Neural cell (in vitro differentiated cells): Measurements from ENCODE around the gene KCNMB2. TPM values are rescaled to one million over a fixed set of nuclear protein-coding genes. Genes with fewer than 3 reads are reported as not detected.

Experiments
- H2AFZ ChIP-seq: fragments of 200-600, 300-800 bp; sonication (generic), shearing (Covaris generic); 2 replicates; pipeline ENCODE4 v1.6.0; 2014; ENCODE audit warnings: low read depth, mild to moderate bottlenecking, antibody characterized with exemption, low read length, moderate library complexity
- H3F3A ChIP-seq: fragments of 200-600 bp; shearing (Covaris generic); 2 replicates; pipeline ENCODE4 v1.6.1; 2016; ENCODE audit warnings: mild to moderate bottlenecking, moderate library complexity, mixed read lengths, antibody characterized with exemption, low read length; ENCODE audit not compliant: insufficient read depth, poor library complexity, severe bottlenecking
- H3K27ac ChIP-seq: fragments of 200-600, 300-800 bp; sonication (generic), shearing (Covaris generic); 2 replicates; pipeline ENCODE4 v1.5.1; 2014; ENCODE audit warnings: mild to moderate bottlenecking, low read length, moderate library complexity
- H3K27me3 ChIP-seq: fragments of 300-800, 200-600 bp; sonication (generic), shearing (Covaris generic); 2 replicates; pipeline ENCODE4 v1.6.0; 2014; ENCODE audit warnings: mild to moderate bottlenecking, low read depth, low read length, moderate library complexity; ENCODE audit not compliant: insufficient read depth
- H3K36me3 ChIP-seq: fragments of 300-800, 200-600 bp; sonication (generic), shearing (Covaris generic); 2 replicates; pipeline ENCODE4 v1.5.1; 2014; ENCODE audit warnings: mild to moderate bottlenecking, antibody characterized with exemption, low read length, moderate library complexity; ENCODE audit not compliant: insufficient read depth
- H3K4me2 ChIP-seq: fragments of 300-800, 200-600 bp; sonication (generic), shearing (Covaris generic); 2 replicates; pipeline ENCODE4 v1.6.0; 2014; ENCODE audit warnings: mild to moderate bottlenecking, low read length
- H3K4me3 ChIP-seq: fragments of 300-800, 200-600 bp; sonication (generic), shearing (Covaris generic); 2 replicates; pipeline ENCODE4 v1.5.1; 2014; ENCODE audit warnings: mild to moderate bottlenecking, low read length, moderate library complexity
- H3K79me2 ChIP-seq: fragments of 200-600 bp; shearing (Covaris generic); replicated peaks from 2 replicates; pipeline ENCODE4 v1.6.0; 2014; ENCODE audit warnings: mild to moderate bottlenecking, low read length, moderate library complexity; ENCODE audit not compliant: insufficient read depth
- H3K9ac ChIP-seq: fragments of 300-800, 200-600 bp; sonication (generic), shearing (Covaris generic); 2 replicates; pipeline ENCODE4 v1.6.1; 2016; ENCODE audit warnings: mild to moderate bottlenecking, low read length, mixed read lengths
- H3K9me2 ChIP-seq: fragments of 200-600 bp; shearing (Covaris generic); 2 replicates; pipeline ENCODE4 v1.6.1; 2016; ENCODE audit warnings: mild to moderate bottlenecking, low read length, mixed read lengths; ENCODE audit not compliant: insufficient read depth
- H3K9me3 ChIP-seq: fragments of 200-600, 300-800 bp; sonication (generic), shearing (Covaris generic); 2 replicates; pipeline ENCODE4 v1.6.1; 2016; ENCODE audit warnings: mild to moderate bottlenecking, mixed run types, low read length, moderate library complexity, mixed read lengths
- H4K20me1 ChIP-seq: fragments of 200-600 bp; shearing (Covaris generic); 2 replicates; pipeline ENCODE4 v1.6.1; 2016; ENCODE audit warnings: mild to moderate bottlenecking, mixed run types; ENCODE audit not compliant: insufficient read depth
- CTCF ChIP-seq: fragments of 450-650 bp; IDR thresholded peaks from 2 replicates; pipeline ENCODE4 v1.5.1; 2014; ENCODE audit warnings: antibody characterized with exemption, mild to moderate bottlenecking, moderate library complexity; ENCODE audit not compliant: poor library complexity, severe bottlenecking
- EP300 ChIP-seq: fragments of 450-650 bp; conservative IDR thresholded peaks from 2 replicates; pipeline ENCODE4 v1.6.1; 2014; ENCODE audit warnings: antibody characterized with exemption, mild to moderate bottlenecking, moderate library complexity; ENCODE audit not compliant: poor library complexity, severe bottlenecking
- EZH2 ChIP-seq: fragments of 200-600, 300-800 bp; shearing (Covaris generic), sonication (generic); IDR thresholded peaks from 2 replicates; pipeline ENCODE4 v1.6.1; 2014; ENCODE audit warnings: antibody characterized with exemption, low read length, borderline replicate concordance, mild to moderate bottlenecking; ENCODE audit not compliant: insufficient read depth, poor library complexity, severe bottlenecking
- MXI1 ChIP-seq: fragments of 450-650 bp; conservative IDR thresholded peaks from 2 replicates; pipeline ENCODE4 v1.6.1; 2014; ENCODE audit warnings: antibody characterized with exemption, mild to moderate bottlenecking; ENCODE audit not compliant: poor library complexity, severe bottlenecking
- POLR2AphosphoS5 ChIP-seq: IDR thresholded peaks from 2 replicates; pipeline ENCODE4 v1.6.1; 2012
- RAD21 ChIP-seq: fragments of 450-650 bp; conservative IDR thresholded peaks from 2 replicates; pipeline ENCODE4 v1.6.1; 2014; ENCODE audit warnings: antibody characterized with exemption, mild to moderate bottlenecking, moderate library complexity
- REST ChIP-seq: IDR thresholded peaks from 2 replicates; pipeline ENCODE4 v1.6.1; 2012; ENCODE audit warnings: borderline replicate concordance
- SMC3 ChIP-seq: fragments of 450-650 bp; conservative IDR thresholded peaks from 2 replicates; pipeline ENCODE4 v1.6.1; 2014; ENCODE audit warnings: antibody characterized with exemption, mild to moderate bottlenecking, moderate library complexity; ENCODE audit not compliant: poor library complexity
- TAF1 ChIP-seq: IDR thresholded peaks from 2 replicates; pipeline ENCODE4 v1.6.1; 2012; ENCODE audit warnings: low read depth
- polyA plus RNA-seq: library from polyadenylated mRNA; depleted of rRNA; stranded (reverse); fragments of >200 nt; gene quantifications from 2 replicates; pipeline ENCODE4 v1.2.3, GENCODE V29; 2014

KCNMB2 gene
- polyA plus RNA-seq, 1 donor from 2014 or later = 0.93 TPM

DNA sequence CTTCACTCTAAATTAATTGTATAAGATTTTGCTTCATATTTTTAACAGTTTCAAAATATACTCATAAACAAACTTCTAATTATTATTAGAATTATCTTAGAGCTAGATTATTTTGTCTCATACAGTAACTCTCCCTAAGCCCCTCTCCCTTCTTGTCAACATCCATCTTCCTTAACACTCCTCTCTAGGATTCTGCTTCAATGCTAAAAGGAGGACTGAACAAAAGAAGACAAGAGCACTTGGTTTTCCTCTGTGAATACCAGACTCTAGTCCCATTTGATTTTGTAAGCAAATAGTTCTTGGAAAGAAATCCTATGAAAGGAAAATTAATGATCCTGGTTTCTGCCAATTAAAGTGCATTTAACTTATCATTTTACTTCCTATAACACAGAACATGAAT is 91.8 kb downstream of the KCNMB2 start:
- H3K4me2 ChIP-seq = no peak overlapping the region
- no peaks in the 10 kb centered on the region for H4K20me1 ChIP-seq
- H3K79me2 ChIP-seq = no peaks in the 10 kb centered on the region
- no peaks in the 10 kb centered on the region for H3K27me3 ChIP-seq
- H3K27ac ChIP-seq = no peak overlapping the region
- no peaks in the 10 kb centered on the region for H3K9me3 ChIP-seq
- no peak for TF ChIP-seq SMC3
- no peak for TF ChIP-seq TAF1
- no peaks in the 10 kb centered on the region for H3K9me2 ChIP-seq
- no peaks in the 10 kb centered on the region for H3K36me3 ChIP-seq
- H3F3A ChIP-seq = no peaks in the 10 kb centered on the region
- no peak overlapping the region for H2AFZ ChIP-seq
- H3K9ac ChIP-seq = no peak overlapping the region
- no peak overlapping the region for H3K4me3 ChIP-seq

DNA sequence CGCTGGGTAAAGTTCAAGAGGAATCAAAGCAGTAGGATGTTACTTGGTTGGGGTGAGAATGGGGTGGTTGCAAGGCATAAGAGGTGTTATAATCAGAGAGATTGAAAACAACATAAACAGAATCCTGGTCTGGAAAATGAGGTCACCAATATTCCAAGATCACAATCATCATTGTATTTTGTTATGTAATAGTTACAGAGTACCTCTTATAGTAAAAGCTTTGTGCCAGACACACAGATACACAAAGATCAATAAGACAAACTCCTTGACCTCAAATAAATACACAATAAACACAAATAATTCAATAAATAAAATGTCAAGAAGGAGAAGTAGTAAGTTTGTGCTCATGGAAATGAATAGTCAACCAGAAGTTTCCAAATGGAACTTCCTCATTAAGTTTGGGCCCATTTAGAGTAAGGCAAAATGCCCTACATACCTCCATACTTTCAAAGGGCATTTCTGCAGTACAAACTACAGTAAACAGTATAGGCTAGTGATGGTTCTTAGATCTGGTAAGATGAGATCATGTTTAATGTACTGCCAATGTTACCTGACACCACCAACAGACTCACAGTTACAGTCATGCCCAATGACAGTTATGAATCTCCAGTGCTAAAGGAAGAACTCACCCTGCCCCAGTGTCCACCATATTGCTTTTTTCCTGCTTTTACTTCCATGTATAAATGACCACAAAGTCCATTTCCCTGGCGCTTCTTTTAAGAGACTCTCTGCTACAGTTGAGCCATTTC is 93.4 kb downstream of the KCNMB2 start:
- Histone ChIP-seq H3K9ac (no peak overlapping the region), H3K4me3 (no peak overlapping the region), H3K36me3 (no peaks in the 10 kb centered on the region), H3F3A (no peaks in the 10 kb centered on the region), H3K9me3 (no peaks in the 10 kb centered on the region), H4K20me1 (no peaks in the 10 kb centered on the region), H3K9me2 (no peaks in the 10 kb centered on the region), H3K79me2 (no peaks in the 10 kb centered on the region), H3K27ac (no peak overlapping the region), H2AFZ (no peak overlapping the region), H3K4me2 (no peak overlapping the region), H3K27me3 (no peaks in the 10 kb centered on the region)
- TF ChIP-seq CTCF (no peak), EZH2 (no peak), RAD21 (no peak), REST (no peak), SMC3 (no peak), TAF1 (no peak), EP300 (no peak), POLR2AphosphoS5 (no peak)

- no peaks in the 10 kb centered on the region for H3K27me3 ChIP-seq
- no peak overlapping the region for H3K4me2 ChIP-seq
- H3K4me3 ChIP-seq = no peak overlapping the region
Observed at GRCh38 chr3:178631950-178632349, 95.7 kb downstream of the KCNMB2 start.

More at GRCh38 chr3:178631950-178632349, 95.7 kb downstream of the KCNMB2 start:
- no peaks in the 10 kb centered on the region for H3K9me2 ChIP-seq
- H3K27ac ChIP-seq = no peak overlapping the region
- H2AFZ ChIP-seq = no peak overlapping the region
- no peaks in the 10 kb centered on the region for H4K20me1 ChIP-seq
- no peaks in the 10 kb centered on the region for H3K9me3 ChIP-seq
- H3K9ac ChIP-seq = no peak overlapping the region
- H3K79me2 ChIP-seq = no peaks in the 10 kb centered on the region
- no peaks in the 10 kb centered on the region for H3F3A ChIP-seq
- TF ChIP-seq POLR2AphosphoS5 (no peak), RAD21 (no peak), MXI1 (no peak), SMC3 (no peak), EP300 (no peak), REST (no peak), CTCF (no peak), EZH2 (no peak), TAF1 (no peak)
- H3K36me3 ChIP-seq = no peaks in the 10 kb centered on the region
